ENCODE results near the gene GLIS1.

- TF ChIP-seq EZH2 (IDR thresholded peaks at IDR 0.05) = no peak
- TF ChIP-seq POLR2AphosphoS5 (IDR thresholded peaks at IDR 0.05; ENCODE audit: borderline replicate concordance, low read depth, low read length) = no peak
- TF ChIP-seq FOXP2 (optimal IDR thresholded peaks at IDR 0.05; ENCODE audit: control extremely low read depth, extremely low read length, insufficient read depth) = no peak
Measured at GRCh38 chr1:53618500-53619366, 120.2 kb downstream of the GLIS1 start.

Measured in SK-N-MC (cell line).